Gastroesophageal sphincter (tissue), 4 donors: ENCODE measurements around the gene ZKSCAN8. TPM values are rescaled to one million over a fixed set of nuclear protein-coding genes. Genes with fewer than 3 reads are reported as not detected.
A peak's percentile ranks its signal among the peaks of the same experiment; 100 is the strongest.

Experiments
- ATAC-seq: fragments of 150-250 bp; one replicate; pipeline ENCODE4 v1.9.1; 2016; ENCODE audit warnings: mild to moderate bottlenecking, moderate library complexity
- H3K27ac ChIP-seq, 4 donors: fragments of 200-600 bp; sonication (generic) in 3 of 4; 1 replicate in 3 of 4; 2 replicates in 1 of 4; pipeline ENCODE4 v1.5.1; 2016 to 2019
- H3K27me3 ChIP-seq: fragments of 200-600 bp; sonication (generic); one replicate; pipeline ENCODE4 v1.5.1; 2019
- H3K36me3 ChIP-seq, 2 donors: fragments of 200-600 bp; sonication (generic); one replicate each; pipeline ENCODE4 v1.5.1; 2019; ENCODE audit warnings: control low read depth in 1 of 2
- H3K4me1 ChIP-seq, 3 donors: fragments of 200-600 bp; sonication (generic); 1 replicate in 2 of 3; 2 replicates in 1 of 3; pipeline ENCODE4 v1.5.1; 2016 to 2019; ENCODE audit warnings: control low read depth in 2 of 3
- H3K4me3 ChIP-seq, 2 donors: fragments of 200-600 bp; sonication (generic); one replicate each; pipeline ENCODE4 v1.5.1; 2019; ENCODE audit warnings: mild to moderate bottlenecking in 1 of 2, moderate library complexity in 1 of 2
- H3K9me3 ChIP-seq, 3 donors: fragments of 200-600 bp; sonication (generic); one replicate each; pipeline ENCODE4 v1.5.1; 2017 to 2019; ENCODE audit warnings: control low read depth in 2 of 3
- CTCF ChIP-seq, 4 experiments: fragments of 200-600 bp in 2 of 4; fragments of 450-650 bp in 2 of 4; sonication (generic) in 1 of 4; IDR thresholded peaks; one replicate each; pipeline ENCODE4 v1.5.1; 2017 to 2019; ENCODE audit warnings: antibody characterized with exemption in 4 of 4, mild to moderate bottlenecking in 2 of 4, moderate library complexity in 2 of 4
- EP300 ChIP-seq: sonication (generic); formaldehyde crosslinking; IDR thresholded peaks from one replicate; pipeline ENCODE4 v1.6.1; 2017; ENCODE audit warnings: antibody characterized with exemption, mild to moderate bottlenecking
- POLR2A ChIP-seq, 2 donors: fragments of 450-650 bp; IDR thresholded peaks; one replicate each; pipeline ENCODE4 v1.6.1; 2017; ENCODE audit warnings: antibody characterized with exemption in 2 of 2, mild to moderate bottlenecking in 2 of 2, moderate library complexity in 1 of 2
- POLR2AphosphoS5 ChIP-seq: sonication (generic); formaldehyde crosslinking; IDR thresholded peaks from one replicate; pipeline ENCODE4 v1.6.1; 2017; ENCODE audit warnings: antibody characterized with exemption
- WGBS, 2 donors: methylation state at CpG; one replicate each; pipeline ENCODE4 v1.1.5; 2018; ENCODE audit warnings: low coverage in 1 of 2; 5-methylcytosine and 5-hydroxymethylcytosine counted together
- total RNA-seq, 4 donors: library from RNA; depleted of rRNA; stranded (reverse); fragments of >200 nt; gene quantifications; one replicate each; pipeline ENCODE4 v1.1.0, GENCODE V29; 2016

Gene ZKSCAN8
- total RNA-seq, 4 donors from 2014 or later = 22.0 to 32.7 (median 29.6) TPM

DNA sequence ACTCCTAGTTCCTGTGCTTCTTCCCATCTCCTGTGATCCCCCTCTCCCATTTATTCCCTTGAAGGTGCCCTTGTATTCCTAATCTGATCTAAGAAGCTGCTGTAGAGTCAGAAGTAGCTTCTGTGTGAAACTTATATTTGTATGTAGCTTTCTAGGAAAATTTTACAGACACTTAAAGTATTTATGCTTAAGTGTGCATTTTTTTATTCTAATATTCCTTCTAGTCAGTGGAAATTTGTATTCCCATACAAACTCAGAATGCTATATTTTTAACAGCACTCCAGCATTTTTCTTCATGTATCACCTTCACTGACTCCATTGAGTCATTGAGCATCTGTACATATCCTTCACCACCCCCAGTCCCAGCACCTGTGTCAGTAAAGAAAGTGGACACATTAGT lies 12.7 kb downstream of the ZKSCAN8 start:
- Histone ChIP-seq H3K4me3 (no peak overlapping the region), H3K4me1 (no peaks in the 10 kb centered on the region), H3K9me3 (no peaks in the 10 kb centered on the region), H3K27me3 (no peaks in the 10 kb centered on the region), H3K36me3 (peaks cover 6 to 98% of the 10 kb centered on the region in 2 donors), H3K27ac (no peak overlapping the region)
- no peak for TF ChIP-seq CTCF (IDR thresholded peaks at IDR 0.05)
- no peak for TF ChIP-seq POLR2A (IDR thresholded peaks at IDR 0.05)
- no peak for TF ChIP-seq POLR2AphosphoS5
- TF ChIP-seq EP300 = no peak
- ATAC-seq = no peak

DNA sequence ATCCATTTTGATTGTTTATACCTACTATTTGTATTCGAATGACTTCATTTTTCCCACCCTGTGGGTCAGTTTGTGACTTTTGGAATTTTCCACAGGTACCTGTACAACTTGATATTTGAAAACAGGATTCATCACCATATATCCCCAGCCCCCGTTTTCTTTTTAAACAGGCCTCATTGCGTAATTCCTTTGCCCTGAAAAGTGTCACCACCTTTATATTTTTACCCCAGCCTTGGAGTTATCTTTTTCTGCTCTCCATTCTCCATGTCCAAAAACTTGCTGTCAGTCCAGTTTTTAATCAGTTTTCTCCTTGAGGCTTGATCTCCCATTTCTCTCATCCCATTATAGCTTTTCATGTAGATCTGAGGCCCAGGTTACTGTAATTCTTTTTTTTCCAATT lies 16.6 kb downstream of the ZKSCAN8 start:
- WGBS, 2 donors = 91 to 96% methylated on average over 3 of the region's 3 CpGs
- H3K9me3 ChIP-seq = no peaks in the 10 kb centered on the region
- no peak for ATAC-seq
- peaks cover 0 to 59% of the 10 kb centered on the region in 2 donors for H3K36me3 ChIP-seq
- H3K27ac ChIP-seq = no peak overlapping the region
- no peaks in the 10 kb centered on the region for H3K27me3 ChIP-seq
- TF ChIP-seq POLR2AphosphoS5 (no peak), POLR2A (IDR thresholded peaks at IDR 0.05) (no peak), EP300 (no peak), CTCF (IDR thresholded peaks at IDR 0.05) (no peak)
- H3K4me3 ChIP-seq = no peak overlapping the region
- peaks cover 0 to 10% (median 3%) of the 10 kb centered on the region in 3 donors for H3K4me1 ChIP-seq

GRCh38 chr6:28159029-28159607 lies 17.4 kb downstream of the ZKSCAN8 start:
- H3K4me3 ChIP-seq = no peak overlapping the region
- no peak for ATAC-seq
- no peak overlapping the region for H3K27ac ChIP-seq
- H3K4me1 ChIP-seq = peaks cover 0 to 10% (median 3%) of the 10 kb centered on the region in 3 donors
- TF ChIP-seq POLR2A (IDR thresholded peaks at IDR 0.05) (no peak), POLR2AphosphoS5 (no peak), CTCF (IDR thresholded peaks at IDR 0.05) (no peak), EP300 (no peak)
- no peaks in the 10 kb centered on the region for H3K27me3 ChIP-seq
- 86 to 95% methylated on average over 4 of the region's 4 CpGs for WGBS, 2 donors
- peaks cover 0 to 51% of the 10 kb centered on the region in 2 donors for H3K36me3 ChIP-seq
- no peaks in the 10 kb centered on the region for H3K9me3 ChIP-seq

DNA sequence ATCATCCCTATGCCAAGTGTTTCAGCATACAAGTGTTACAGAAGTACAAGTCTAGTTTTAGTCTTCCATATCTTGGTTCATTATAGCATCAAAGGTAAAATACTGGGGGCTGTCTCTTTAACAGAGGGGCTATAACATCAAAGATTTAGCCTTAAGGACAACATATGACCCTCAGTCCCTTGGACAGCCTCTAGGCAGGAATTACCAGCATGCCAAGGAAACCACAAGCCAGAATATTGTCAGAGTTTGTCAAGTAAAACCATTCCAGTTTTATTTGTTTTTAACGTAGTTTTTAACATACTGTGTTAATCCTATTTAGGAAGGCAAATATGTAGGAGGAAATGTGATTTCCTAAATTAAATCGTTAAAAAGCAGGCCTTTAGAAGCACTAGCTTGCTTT lies 18.6 kb downstream of the ZKSCAN8 start:
- H3K4me1 ChIP-seq = peaks cover 0 to 10% (median 3%) of the 10 kb centered on the region in 3 donors
- TF ChIP-seq CTCF (IDR thresholded peaks at IDR 0.05) (no peak), EP300 (no peak), POLR2AphosphoS5 (no peak), POLR2A (IDR thresholded peaks at IDR 0.05) (no peak)
- WGBS, 2 donors = 70 to 88% methylated on average over 2 of the region's 2 CpGs
- H3K4me3 ChIP-seq = no peak overlapping the region
- H3K27me3 ChIP-seq = no peaks in the 10 kb centered on the region
- ATAC-seq = no peak
- H3K9me3 ChIP-seq = no peaks in the 10 kb centered on the region
- H3K36me3 ChIP-seq = peaks cover 0 to 40% of the 10 kb centered on the region in 2 donors
- no peak overlapping the region for H3K27ac ChIP-seq

DNA sequence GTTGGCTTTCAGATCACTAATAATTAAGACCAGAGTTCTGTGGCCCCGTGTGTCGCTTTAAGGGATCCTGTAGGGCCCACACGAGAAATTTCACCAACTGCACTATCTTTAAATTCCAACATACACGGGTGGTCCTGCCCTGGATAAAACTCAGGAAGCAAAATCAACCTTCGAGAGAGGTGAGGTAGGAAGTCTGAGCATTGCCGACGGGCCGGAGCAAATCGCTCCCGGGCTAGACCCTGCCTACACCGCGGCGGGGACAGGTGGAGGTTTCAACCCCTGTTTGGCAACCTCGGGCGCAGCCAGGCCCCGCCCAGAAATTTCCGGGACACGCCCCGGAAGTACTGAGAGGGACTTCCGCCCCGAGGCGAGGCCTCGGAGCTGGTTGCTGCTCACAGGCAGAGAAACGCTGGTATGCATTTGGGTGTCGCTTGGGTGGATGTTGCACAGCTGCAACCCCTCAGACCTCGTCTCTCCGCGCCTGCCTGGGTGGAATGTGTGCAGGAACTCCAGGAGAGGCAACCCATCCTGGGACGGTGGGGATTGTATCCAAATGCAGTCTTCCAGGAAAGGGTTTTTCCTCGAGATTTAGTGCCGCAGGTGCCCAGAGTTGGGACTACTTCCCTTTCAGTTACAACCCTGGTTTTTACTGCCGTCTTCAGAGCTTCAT lies 19.9 kb downstream of the ZKSCAN8 start:
- H3K27ac ChIP-seq = peak overlapping the region in 1 of 4 donors; percentile 45
- 8 to 25% methylated on average over 1 to 8 of the region's 32 CpGs for WGBS, 2 donors
- H3K4me3 ChIP-seq = peak overlapping the region; percentile 42 to 52
- peaks cover 0 to 27% of the 10 kb centered on the region in 2 donors for H3K36me3 ChIP-seq
- no peaks in the 10 kb centered on the region for H3K27me3 ChIP-seq
- no peaks in the 10 kb centered on the region for H3K9me3 ChIP-seq
- peak; percentile 79 for ATAC-seq
- H3K4me1 ChIP-seq = peaks cover 0 to 10% (median 3%) of the 10 kb centered on the region in 3 donors
- TF ChIP-seq POLR2A (IDR thresholded peaks at IDR 0.05) (no peak), POLR2AphosphoS5 (peak; percentile 33)
